Hepatocyte (in vitro differentiated cells): Measurements from ENCODE around the gene TMEM151A.

Source experiments
- CTCF ChIP-seq: fragments of 200-600 bp; sonication (generic); IDR thresholded peaks from 2 replicates; pipeline ENCODE4 v1.5.1; 2016; ENCODE audit warnings: antibody characterized with exemption, mild to moderate bottlenecking; ENCODE audit not compliant: poor library complexity
- EZH2 ChIP-seq: fragments of 200-600 bp; sonication (generic); IDR thresholded peaks from 2 replicates; pipeline ENCODE4 v1.6.1; 2016; ENCODE audit warnings: antibody characterized with exemption, mild to moderate bottlenecking, borderline replicate concordance

DNA sequence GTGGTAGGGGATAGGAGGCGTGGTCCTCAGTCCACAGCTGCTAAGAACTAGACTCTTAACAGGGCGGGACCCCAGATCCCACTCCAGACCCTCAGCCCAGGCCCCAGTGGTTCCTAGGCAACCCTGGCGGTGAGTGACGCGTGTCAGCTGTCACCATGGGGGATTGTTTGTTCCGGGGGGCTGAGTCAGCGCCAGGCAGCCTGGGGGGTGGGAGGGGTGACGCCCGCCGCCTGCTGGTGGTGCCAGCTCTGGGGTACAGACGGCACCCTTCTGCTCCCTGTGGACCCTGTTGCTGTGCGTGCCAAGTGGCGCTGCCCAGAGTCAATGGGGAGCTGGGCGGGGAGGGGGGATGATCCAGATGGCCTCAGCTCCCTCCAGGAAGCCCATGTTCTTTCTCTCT lies 11.3 kb upstream of the TMEM151A start:
- TF ChIP-seq EZH2 (no peak), CTCF (no peak)
